Naive thymus-derived CD8-positive, alpha-beta T cell (primary cell): ENCODE results near the gene AFF3. TPM values are rescaled to one million over a fixed set of nuclear protein-coding genes. Genes with fewer than 3 reads are reported as not detected.
"Not testable (repeated sequence)": the region's sequence is repeated elsewhere in the genome, so short reads cannot be mapped to it uniquely, and the experiment has no call there.

Experiments
- ATAC-seq, 2 donors: fragments of 150-1000 bp; cut with Tn5 transposase in 1 of 2; sonication (Bioruptor Pico), chemical (Tn5 transposase) in 1 of 2; 1 replicate in 1 of 2; 2 replicates in 1 of 2; pipeline ENCODE4 v1.10.0; 2021; ENCODE audit warnings: mild to moderate bottlenecking in 2 of 2, moderate library complexity in 2 of 2
- POLR2A ChIA-PET: fragments of 350-600 bp; sonication (Branson Sonifier 250); formaldehyde crosslinking; loops from one replicate; lab custom pipeline; 2021; ENCODE audit warnings: antibody characterized with exemption; lab: Charles Lee
- DNase-seq, 10 donors: peaks; one replicate each; pipeline versions ENCODE4 v3.0.0 to v3.0.0-alpha.2; 2020 to 2022
- H3K27ac Mint-ChIP-seq, 10 donors: one replicate each; pipeline ENCODE4 v1.8.0; 2020 to 2022; ENCODE audit warnings: mild to moderate bottlenecking in 10 of 10, mixed read lengths in 10 of 10, moderate library complexity in 4 of 10, inconsistent platforms in 1 of 10
- H3K27me3 Mint-ChIP-seq, 5 donors: one replicate each; pipeline ENCODE4 v1.8.0; 2021 to 2022; ENCODE audit warnings: mixed read lengths in 5 of 5
- H3K36me3 Mint-ChIP-seq, 3 donors: one replicate each; pipeline ENCODE4 v1.8.0; 2020 to 2022; ENCODE audit warnings: mixed read lengths in 3 of 3, mild to moderate bottlenecking in 2 of 3, inconsistent platforms in 1 of 3
- H3K4me1 Mint-ChIP-seq, 4 donors: one replicate each; pipeline ENCODE4 v1.8.0; 2021 to 2022; ENCODE audit warnings: mixed read lengths in 4 of 4
- H3K4me3 Mint-ChIP-seq, 10 donors: one replicate each; pipeline ENCODE4 v1.8.0; 2020 to 2022; ENCODE audit warnings: mild to moderate bottlenecking in 10 of 10, mixed read lengths in 10 of 10, moderate library complexity in 6 of 10, inconsistent platforms in 1 of 10
- H3K9me3 Mint-ChIP-seq, 9 donors: one replicate each; pipeline ENCODE4 v1.8.0; 2020 to 2022; ENCODE audit warnings: mixed read lengths in 9 of 9, mild to moderate bottlenecking in 3 of 9, inconsistent platforms in 1 of 9, moderate library complexity in 1 of 9
- polyA plus RNA-seq, 3 donors: library from polyadenylated mRNA; unstranded; fragments of 300-500 nt; fragmentation: Illumina TruSeq; gene quantifications; one replicate each; pipeline ENCODE4 v1.2.3, GENCODE V29; 2021
- total RNA-seq, 8 experiments: library from RNA in 2 of 8; stranded (reverse) in 2 of 8; gene quantifications; one replicate each; pipeline ENCODE4 v1.2.3 and lab custom pipeline; 2021 to 2026

The AFF3 gene
- total and polyA plus RNA-seq, 5 experiments from 2014 or later, result 0.50 to 11.9 (median 2.8) TPM

GRCh38 chr2:99674090-99674489 is 468.3 kb downstream of the AFF3 start:
- Mint-ChIP-seq H3K4me1 (peaks cover 0 to 14% (median 0%) of the 10 kb centered on the region in 4 donors), H3K9me3 (peaks cover 0 to 3% (median 0%) of the 10 kb centered on the region in 9 donors), H3K36me3 (no peaks in the 10 kb centered on the region), H3K27ac (no peak overlapping the region), H3K4me3 (no peak overlapping the region), H3K27me3 (peaks cover 0 to 2% (median 0%) of the 10 kb centered on the region in 5 donors)
- no peak for ATAC-seq
- no peak for DNase-seq
- POLR2A ChIA-PET, result no interaction called here

- peaks cover 0 to 4% (median 0%) of the 10 kb centered on the region in 9 donors for H3K9me3 Mint-ChIP-seq
- peaks cover 0 to 14% (median 0%) of the 10 kb centered on the region in 4 donors for H3K4me1 Mint-ChIP-seq
- H3K4me3 Mint-ChIP-seq, result no peak overlapping the region
- no peak overlapping the region for H3K27ac Mint-ChIP-seq
- ATAC-seq (no peak), DNase-seq (no peak)
- H3K36me3 Mint-ChIP-seq, result no peaks in the 10 kb centered on the region
- peaks cover 0 to 2% (median 0%) of the 10 kb centered on the region in 5 donors for H3K27me3 Mint-ChIP-seq
- POLR2A ChIA-PET, result interaction anchor here (1.5 kb wide), 1 partner anchor 11 kb away, joined by 5 read pairs; no protein-coding TSS in a partner anchor
Observed at GRCh38 chr2:99672766-99673350, 469.5 kb downstream of the AFF3 start.

- peak overlapping the region in 1 of 10 donors; percentile 5 for H3K27ac Mint-ChIP-seq
- no peaks in the 10 kb centered on the region for H3K36me3 Mint-ChIP-seq
- peaks cover 0 to 7% (median 0%) of the 10 kb centered on the region in 9 donors for H3K9me3 Mint-ChIP-seq
- ATAC-seq (no peak), DNase-seq (no peak)
- POLR2A ChIA-PET, result interaction anchor here (1.5 kb wide), 1 partner anchor 9 kb away, joined by 5 read pairs; no protein-coding TSS in a partner anchor
- peaks cover 0 to 14% (median 0%) of the 10 kb centered on the region in 4 donors for H3K4me1 Mint-ChIP-seq
- no peak overlapping the region for H3K4me3 Mint-ChIP-seq
- H3K27me3 Mint-ChIP-seq, result no peaks in the 10 kb centered on the region
Observed at GRCh38 chr2:99670768-99671734, 471.3 kb downstream of the AFF3 start.

- peaks cover 0 to 10% (median 1%) of the 10 kb centered on the region in 9 donors for H3K9me3 Mint-ChIP-seq
- no peak overlapping the region for H3K27ac Mint-ChIP-seq
- no peak overlapping the region for H3K4me3 Mint-ChIP-seq
- peaks cover 0 to 9% (median 0%) of the 10 kb centered on the region in 5 donors for H3K27me3 Mint-ChIP-seq
- H3K36me3 Mint-ChIP-seq, result peaks cover 0 to 6% (median 3%) of the 10 kb centered on the region in 3 donors
- no peak for ATAC-seq
- H3K4me1 Mint-ChIP-seq, result peaks cover 0 to 1% (median 0%) of the 10 kb centered on the region in 4 donors
- POLR2A ChIA-PET, result no interaction called here
- DNase-seq, result no peak
Observed at GRCh38 chr2:99666256-99666655, 476.1 kb downstream of the AFF3 start.

GRCh38 chr2:99663641-99664040 is 478.7 kb downstream of the AFF3 start:
- POLR2A ChIA-PET, result no interaction called here
- Mint-ChIP-seq H3K9me3 (peaks cover 0 to 10% (median 0%) of the 10 kb centered on the region in 9 donors), H3K4me3 (no peak overlapping the region), H3K4me1 (no peaks in the 10 kb centered on the region), H3K36me3 (peaks cover 0 to 6% (median 3%) of the 10 kb centered on the region in 3 donors), H3K27me3 (peaks cover 0 to 9% (median 0%) of the 10 kb centered on the region in 5 donors), H3K27ac (no peak overlapping the region)
- DNase-seq (no peak), ATAC-seq (no peak)

- POLR2A ChIA-PET, result no interaction called here
- Mint-ChIP-seq H3K4me3 (no peak overlapping the region), H3K4me1 (no peaks in the 10 kb centered on the region), H3K36me3 (peaks cover 0 to 6% (median 3%) of the 10 kb centered on the region in 3 donors), H3K9me3 (peaks cover 0 to 10% (median 0%) of the 10 kb centered on the region in 9 donors), H3K27me3 (peaks cover 0 to 9% (median 0%) of the 10 kb centered on the region in 5 donors), H3K27ac (no peak overlapping the region)
- no peak for ATAC-seq
- no peak for DNase-seq
Observed at GRCh38 chr2:99662761-99663341, 479.5 kb downstream of the AFF3 start.

GRCh38 chr2:99661761-99662160 is 480.6 kb downstream of the AFF3 start:
- H3K4me1 Mint-ChIP-seq, DNase-seq, H3K27me3 Mint-ChIP-seq, H3K4me3 Mint-ChIP-seq, H3K27ac Mint-ChIP-seq, H3K36me3 Mint-ChIP-seq, ATAC-seq: not testable (repeated sequence)
- H3K9me3 Mint-ChIP-seq, result peaks cover 0 to 10% (median 0%) of the 10 kb centered on the region in 9 donors
- POLR2A ChIA-PET, result interaction anchor here (1.0 kb wide), 1 partner anchor 10 kb away, joined by 5 read pairs; no protein-coding TSS in a partner anchor

- POLR2A ChIA-PET, result no interaction called here
- Mint-ChIP-seq H3K27ac (no peak overlapping the region), H3K9me3 (peaks cover 0 to 2% (median 0%) of the 10 kb centered on the region in 9 donors), H3K36me3 (peaks cover 0 to 6% (median 3%) of the 10 kb centered on the region in 3 donors), H3K27me3 (peaks cover 0 to 9% (median 0%) of the 10 kb centered on the region in 5 donors), H3K4me3 (no peak overlapping the region), H3K4me1 (no peaks in the 10 kb centered on the region)
- DNase-seq, result no peak
- ATAC-seq, result no peak
Observed at GRCh38 chr2:99660616-99661406, 481.6 kb downstream of the AFF3 start.

- POLR2A ChIA-PET, result no interaction called here
- no peak for ATAC-seq
Observed at GRCh38 chr2:99659874-99660273, 482.5 kb downstream of the AFF3 start.

GRCh38 chr2:99657691-99658258 is 484.6 kb downstream of the AFF3 start:
- Mint-ChIP-seq H3K4me1 (no peaks in the 10 kb centered on the region), H3K9me3 (no peaks in the 10 kb centered on the region), H3K36me3 (no peaks in the 10 kb centered on the region), H3K4me3 (no peak overlapping the region), H3K27ac (no peak overlapping the region), H3K27me3 (no peaks in the 10 kb centered on the region)
- DNase-seq, result no peak
- POLR2A ChIA-PET, result no interaction called here
- ATAC-seq, result no peak

More at GRCh38 chr2:99659874-99660273, 482.5 kb downstream of the AFF3 start:
- Mint-ChIP-seq H3K27me3 (peaks cover 0 to 6% (median 0%) of the 10 kb centered on the region in 5 donors), H3K4me3 (no peak overlapping the region), H3K4me1 (no peaks in the 10 kb centered on the region), H3K9me3 (no peaks in the 10 kb centered on the region), H3K36me3 (peaks cover 0 to 4% (median 0%) of the 10 kb centered on the region in 3 donors), H3K27ac (no peak overlapping the region)
- no peak for DNase-seq

- DNase-seq, result no peak
- H3K4me1 Mint-ChIP-seq, result no peaks in the 10 kb centered on the region
- POLR2A ChIA-PET, result no interaction called here
Observed at GRCh38 chr2:99656994-99657393, 485.4 kb downstream of the AFF3 start.

More at GRCh38 chr2:99656994-99657393, 485.4 kb downstream of the AFF3 start:
- Mint-ChIP-seq H3K27ac (no peak overlapping the region), H3K36me3 (no peaks in the 10 kb centered on the region), H3K4me3 (no peak overlapping the region), H3K9me3 (no peaks in the 10 kb centered on the region), H3K27me3 (no peaks in the 10 kb centered on the region)
- ATAC-seq, result no peak
